HCT116 (cell line): Measurements from ENCODE around the gene ELK4. TPM values are rescaled to one million over a fixed set of nuclear protein-coding genes. Genes with fewer than 3 reads are reported as not detected.

Source experiments
- ATAC-seq: fragments of 200-7000 bp; cut with Tn5 transposase; 2 replicates; pipeline ENCODE4 v1.9.1; 2020; ENCODE audit warnings: mild to moderate bottlenecking, moderate library complexity
- BruUV-seq: library from RNA; stranded (reverse); fragments of 400-500 nt; replicated peaks from 2 replicates; lab custom pipeline; 2021; lab: Mats Ljungman, UMichigan
- CTCF ChIA-PET: fragments of 300-600 bp; sonication (Branson Sonifier 250); formaldehyde crosslinking; loops from one replicate; lab custom pipeline; 2021; ENCODE audit warnings: antibody characterized with exemption; lab: Charles Lee
- POLR2A ChIA-PET: fragments of 300-600, 350-600 bp; sonication (Branson Sonifier 250); formaldehyde crosslinking; loops from one replicate; lab custom pipeline; 2021; ENCODE audit warnings: antibody characterized with exemption; lab: Charles Lee
- RAD21 ChIA-PET, 2 experiments: fragments of 300-600 bp; sonication (Branson Sonifier 250); formaldehyde crosslinking; loops; one replicate each; lab custom pipeline; 2023; ENCODE audit warnings: low total read pairs in 2 of 2; ENCODE audit not compliant: uncharacterized antibody in 2 of 2, unreplicated experiment in 2 of 2, low non-redundant PET in 1 of 2; lab: Charles Lee
- DNase-seq: peaks from one replicate; pipeline ENCODE4 v3.0.0-alpha.2; 2010; ENCODE audit warnings: low read depth, low spot score
- H2AFZ ChIP-seq: fragments of 200-600 bp; shearing (Covaris generic), sonication (generic); 2 replicates; pipeline ENCODE4 v1.6.1; 2017; ENCODE audit warnings: low read depth, mixed run types, mixed read lengths, antibody characterized with exemption, low read length; ENCODE audit not compliant: poor library complexity, severe bottlenecking
- H3K27ac ChIP-seq: 2 replicates; pipeline ENCODE4 v1.5.1; 2012; ENCODE audit warnings: low read depth, low read length
- H3K27me3 ChIP-seq: fragments of 200-600 bp; sonication (generic); 2 replicates; pipeline ENCODE4 v1.6.1; 2016; ENCODE audit warnings: mixed run types, low read length, mixed read lengths; ENCODE audit not compliant: insufficient read depth
- H3K36me3 ChIP-seq, 2 experiments: fragments of 200-500 bp in 1 of 2; fragments of 200-600 bp in 1 of 2; sonication (Bioruptor generic) in 1 of 2; sonication (generic) in 1 of 2; 2 replicates each; pipeline versions ENCODE4 v1.5.1 to v1.6.1; 2014 to 2016; ENCODE audit warnings: low read length in 2 of 2, inconsistent platforms in 1 of 2, mixed read lengths in 1 of 2, mixed run types in 1 of 2; ENCODE audit not compliant: insufficient read depth in 2 of 2, control insufficient read depth in 1 of 2
- H3K4me1 ChIP-seq, 2 experiments: fragments of 200-600 bp in 1 of 2; sonication (generic) in 1 of 2; 2 replicates each; pipeline versions ENCODE4 v1.5.1 to v1.6.1; 2012 to 2017; ENCODE audit warnings: low read length in 2 of 2, inconsistent platforms in 1 of 2, mild to moderate bottlenecking in 1 of 2, mixed read lengths in 1 of 2, mixed run types in 1 of 2, moderate library complexity in 1 of 2; ENCODE audit not compliant: insufficient read depth in 2 of 2, control insufficient read depth in 1 of 2
- H3K4me2 ChIP-seq: fragments of 200-600 bp; sonication (generic); 2 replicates; pipeline ENCODE4 v1.6.1; 2017; ENCODE audit warnings: mixed run types, low read length, mixed read lengths
- H3K4me3 ChIP-seq, 2 experiments: fragments of 200-600 bp in 1 of 2; sonication (generic) in 1 of 2; replicated peaks in 1 of 2; 2 replicates each; pipeline ENCODE4 v1.5.1; 2011 to 2016; ENCODE audit warnings: low read length in 2 of 2, control low read depth in 1 of 2, low read depth in 1 of 2, mild to moderate bottlenecking in 1 of 2, mixed read lengths in 1 of 2, mixed run types in 1 of 2
- H3K79me2 ChIP-seq: fragments of 200-600 bp; sonication (generic); 2 replicates; pipeline ENCODE4 v1.6.1; 2017; ENCODE audit warnings: mild to moderate bottlenecking, mixed run types, low read length, moderate library complexity, mixed read lengths; ENCODE audit not compliant: insufficient read depth
- H3K9ac ChIP-seq: fragments of 200-600 bp; sonication (generic); 2 replicates; pipeline ENCODE4 v1.6.1; 2016; ENCODE audit warnings: low read length, mixed read lengths
- H3K9me2 ChIP-seq: fragments of 200-600 bp; sonication (generic), shearing (Covaris generic); 2 replicates; pipeline ENCODE4 v1.6.1; 2017; ENCODE audit warnings: mixed run types, mild to moderate bottlenecking, moderate library complexity; ENCODE audit not compliant: insufficient read depth
- H3K9me3 ChIP-seq, 2 experiments: fragments of 200-500 bp in 1 of 2; fragments of 200-600 bp in 1 of 2; sonication (Bioruptor generic) in 1 of 2; sonication (generic) in 1 of 2; 2 replicates each; pipeline ENCODE4 v1.6.1; 2014 to 2017; ENCODE audit warnings: low read length in 2 of 2, mixed read lengths in 2 of 2, inconsistent platforms in 1 of 2, low read depth in 1 of 2, mild to moderate bottlenecking in 1 of 2, mixed run types in 1 of 2, moderate library complexity in 1 of 2; ENCODE audit not compliant: control insufficient read depth in 1 of 2, insufficient read depth in 1 of 2
- H4K20me1 ChIP-seq: fragments of 200-600 bp; sonication (generic), shearing (Covaris generic); 2 replicates; pipeline ENCODE4 v1.6.1; 2017; ENCODE audit warnings: mixed run types, mild to moderate bottlenecking, moderate library complexity; ENCODE audit not compliant: insufficient read depth
- CBX3 ChIP-seq: IDR thresholded peaks from 2 replicates; pipeline ENCODE4 v1.6.1; 2012; ENCODE audit warnings: low read depth
- CEBPB ChIP-seq: IDR thresholded peaks from 2 replicates; pipeline ENCODE4 v1.6.1; 2012; ENCODE audit warnings: low read depth
- CTCF ChIP-seq, 3 experiments: fragments of 200-600 bp in 1 of 3; sonication (generic) in 1 of 3; IDR thresholded peaks in 2 of 3; conservative IDR thresholded peaks in 1 of 3; 2 replicates each; pipeline ENCODE4 v1.5.1; 2012 to 2017; ENCODE audit warnings: low read depth in 2 of 3, low read length in 2 of 3, antibody characterized with exemption in 1 of 3, borderline replicate concordance in 1 of 3, control low read depth in 1 of 3, mild to moderate bottlenecking in 1 of 3, mixed read lengths in 1 of 3, mixed run types in 1 of 3, moderate library complexity in 1 of 3; ENCODE audit not compliant: insufficient read depth in 1 of 3
- ELF1 ChIP-seq: IDR thresholded peaks from 2 replicates; pipeline ENCODE4 v1.6.1; 2012; ENCODE audit warnings: low read depth, borderline replicate concordance
- EZH2 ChIP-seq: fragments of 200-600 bp; sonication (generic); IDR thresholded peaks from 2 replicates; pipeline ENCODE4 v1.6.1; 2017; ENCODE audit warnings: antibody characterized with exemption, mixed run types
- EZH2phosphoT487 ChIP-seq: fragments of 200-600 bp; IDR thresholded peaks from 2 replicates; pipeline ENCODE4 v1.6.1; 2018; ENCODE audit warnings: antibody characterized with exemption, borderline replicate concordance
- FOSL1 ChIP-seq: IDR thresholded peaks from 2 replicates; pipeline ENCODE4 v1.6.1; 2012; ENCODE audit warnings: low read depth
- JUND ChIP-seq: IDR thresholded peaks from 2 replicates; pipeline ENCODE4 v1.6.1; 2012
- MAX ChIP-seq: IDR thresholded peaks from 2 replicates; pipeline ENCODE4 v1.6.1; 2012
- POLR2AphosphoS5 ChIP-seq: IDR thresholded peaks from 2 replicates; pipeline ENCODE4 v1.6.1; 2011; ENCODE audit warnings: mild to moderate bottlenecking, low read depth, low read length, moderate library complexity
- RAD21 ChIP-seq: IDR thresholded peaks from 2 replicates; pipeline ENCODE4 v1.6.1; 2012; ENCODE audit warnings: low read depth, mild to moderate bottlenecking
- TCF7L2 ChIP-seq: IDR thresholded peaks from 2 replicates; pipeline ENCODE4 v1.7.0; 2011; ENCODE audit warnings: borderline replicate concordance, inconsistent platforms; ENCODE audit not compliant: insufficient read depth, insufficient read length; ENCODE audit errors: extremely low read depth
- YY1 ChIP-seq: IDR thresholded peaks from 2 replicates; pipeline ENCODE4 v1.6.1; 2011; ENCODE audit warnings: low read length, low read depth, moderate library complexity, mild to moderate bottlenecking; ENCODE audit not compliant: insufficient replicate concordance; ENCODE audit errors: extremely low read depth
- ZFX ChIP-seq: fragments of 450-650 bp; IDR thresholded peaks from 2 replicates; pipeline ENCODE4 v1.6.1; 2017
- ZNF274 ChIP-seq: fragments of 200-500 bp; sonication (Bioruptor generic); IDR thresholded peaks from 2 replicates; pipeline ENCODE4 v1.6.1; 2014; ENCODE audit warnings: mild to moderate bottlenecking, low read depth, low read length, inconsistent platforms
- intact Hi-C: fragments of 100-400 bp; cut with micrococcal nuclease; formaldehyde crosslinking; loops from 2 replicates; pipeline ENCODE4 v1.10.0; 2022
- total RNA-seq: library from RNA; stranded (reverse); gene quantifications from one replicate; pipeline ENCODE4 v1.2.1, GENCODE V29; 2021; ENCODE audit not compliant: unreplicated experiment
- TF ChIP-seq, protein P1 (sequence below): IDR thresholded peaks from 2 replicates; pipeline ENCODE4 v1.6.1; 2011; ENCODE audit warnings: mild to moderate bottlenecking, low read length, moderate library complexity; ENCODE audit not compliant: insufficient replicate concordance; ENCODE audit errors: extremely low read depth

ELK4 gene
- total RNA-seq, 1 experiment from 2014 or later, result 46.2 TPM

- H2AFZ ChIP-seq, result no peak overlapping the region
- peaks cover 4 to 10% of the 10 kb centered on the region in 2 experiments for H3K4me1 ChIP-seq
- H4K20me1 ChIP-seq, result no peaks in the 10 kb centered on the region
- H3K4me3 ChIP-seq, result no peak overlapping the region
- H3K79me2 ChIP-seq, result no peaks in the 10 kb centered on the region
- H3K36me3 ChIP-seq, result no peaks in the 10 kb centered on the region; a peak in 1 of 4 replicates
- no peak overlapping the region for H3K4me2 ChIP-seq
- ATAC-seq, result peak; percentile 90
- H3K9me3 ChIP-seq, result no peaks in the 10 kb centered on the region
- no peaks in the 10 kb centered on the region for H3K9me2 ChIP-seq
- no peaks in the 10 kb centered on the region for H3K27me3 ChIP-seq
- intact Hi-C loops, result loop anchor here (1.0 kb wide), 3 partner anchors 52 to 318 kb away; no protein-coding TSS in a partner anchor
- DNase-seq, result no peak
- TF ChIP-seq MAX, result no peak
- no peak for TF ChIP-seq ELF1
- TF ChIP-seq CBX3, result no peak
- TF ChIP-seq, protein P1, sequence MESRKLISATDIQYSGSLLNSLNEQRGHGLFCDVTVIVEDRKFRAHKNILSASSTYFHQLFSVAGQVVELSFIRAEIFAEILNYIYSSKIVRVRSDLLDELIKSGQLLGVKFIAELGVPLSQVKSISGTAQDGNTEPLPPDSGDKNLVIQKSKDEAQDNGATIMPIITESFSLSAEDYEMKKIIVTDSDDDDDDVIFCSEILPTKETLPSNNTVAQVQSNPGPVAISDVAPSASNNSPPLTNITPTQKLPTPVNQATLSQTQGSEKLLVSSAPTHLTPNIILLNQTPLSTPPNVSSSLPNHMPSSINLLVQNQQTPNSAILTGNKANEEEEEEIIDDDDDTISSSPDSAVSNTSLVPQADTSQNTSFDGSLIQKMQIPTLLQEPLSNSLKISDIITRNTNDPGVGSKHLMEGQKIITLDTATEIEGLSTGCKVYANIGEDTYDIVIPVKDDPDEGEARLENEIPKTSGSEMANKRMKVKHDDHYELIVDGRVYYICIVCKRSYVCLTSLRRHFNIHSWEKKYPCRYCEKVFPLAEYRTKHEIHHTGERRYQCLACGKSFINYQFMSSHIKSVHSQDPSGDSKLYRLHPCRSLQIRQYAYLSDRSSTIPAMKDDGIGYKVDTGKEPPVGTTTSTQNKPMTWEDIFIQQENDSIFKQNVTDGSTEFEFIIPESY, result no peak
- TF ChIP-seq YY1, result no peak
- TF ChIP-seq ZNF274, result no peak
- TF ChIP-seq CEBPB, result no peak
- TF ChIP-seq EZH2, result no peak
- TF ChIP-seq JUND, result no peak
- TF ChIP-seq ZFX, result no peak
- TF ChIP-seq FOSL1, result no peak
- no peak for TF ChIP-seq POLR2AphosphoS5
- TF ChIP-seq EZH2phosphoT487, result no peak
- TF ChIP-seq CTCF (IDR thresholded peaks at IDR 0.05 in 2 of 3, conservative IDR thresholded peaks at IDR 0.05 in 1 of 3; ENCODE audit: borderline replicate concordance in 1 of 3, insufficient read depth in 1 of 3, low read depth in 2 of 3, low read length in 2 of 3), result peak; percentile 83 to 89 (median 88)
- TF ChIP-seq RAD21, result peak; percentile 96
- TF ChIP-seq TCF7L2, result no peak
- no peak overlapping the region for H3K9ac ChIP-seq
- ChIA-PET POLR2A (interaction anchor here (0.6 to 2.1 kb wide), 4 partner anchors 12 to 398 kb away, joined by 3 to 16 read pairs (median 6); no protein-coding TSS in a partner anchor), CTCF (interaction anchor here (0.7 to 7.4 kb wide), 26 partner anchors 10 to 319 kb away, joined by 3 to 230 read pairs (median 8); partner anchors contain the start of gene SLC45A3), RAD21 (interaction anchor here (1.1 to 3.2 kb wide), 7 partner anchors 52 to 319 kb away, joined by 5 to 45 read pairs (median 15); no protein-coding TSS in a partner anchor)
- BruUV-seq, result no TSS peak
- H3K27ac ChIP-seq, result no peak overlapping the region
Measured at GRCh38 chr1:205658943-205659581, 27.3 kb upstream of the ELK4 start.
